Breast epithelium (tissue), 4 donors: Measurements from ENCODE around the gene CADPS2. TPM values are rescaled to one million over a fixed set of nuclear protein-coding genes. Genes with fewer than 3 reads are reported as not detected.

Source experiments
- DNase-seq, 2 donors: peaks; one replicate each; pipeline ENCODE4 v3.0.0-alpha.2; 2019; ENCODE audit warnings: low spot score in 2 of 2
- H3K27ac ChIP-seq, 2 donors: fragments of 200-600 bp; sonication (generic) in 1 of 2; one replicate each; pipeline ENCODE4 v1.5.1; 2016 to 2019; ENCODE audit warnings: mild to moderate bottlenecking in 1 of 2
- H3K27me3 ChIP-seq, 2 donors: fragments of 200-600 bp; sonication (generic) in 1 of 2; one replicate each; pipeline versions ENCODE4 v1.5.1 to v1.6.0; 2017 to 2019; ENCODE audit warnings: control low read depth in 1 of 2, mild to moderate bottlenecking in 1 of 2
- H3K36me3 ChIP-seq: fragments of 200-600 bp; one replicate; pipeline ENCODE4 v1.5.1; 2019
- H3K4me1 ChIP-seq, 2 donors: fragments of 200-600 bp; sonication (generic); one replicate each; pipeline ENCODE4 v1.5.1; 2016 to 2019; ENCODE audit warnings: control low read depth in 1 of 2
- H3K4me3 ChIP-seq, 3 donors: fragments of 200-600 bp; sonication (generic); 1 replicate in 2 of 3; 2 replicates in 1 of 3; pipeline ENCODE4 v1.5.1; 2016 to 2019; ENCODE audit warnings: mild to moderate bottlenecking in 3 of 3, moderate library complexity in 2 of 3
- H3K9me3 ChIP-seq, 2 donors: fragments of 200-600 bp; sonication (generic) in 1 of 2; one replicate each; pipeline ENCODE4 v1.5.1; 2016 to 2019; ENCODE audit warnings: control low read depth in 1 of 2
- CTCF ChIP-seq, 3 donors: fragments of 450-650 bp; IDR thresholded peaks; one replicate each; pipeline ENCODE4 v1.5.1; 2016 to 2017; ENCODE audit warnings: antibody characterized with exemption in 3 of 3, mild to moderate bottlenecking in 3 of 3, moderate library complexity in 3 of 3
- POLR2A ChIP-seq: fragments of 450-650 bp; IDR thresholded peaks from one replicate; pipeline ENCODE4 v1.6.1; 2016; ENCODE audit warnings: antibody characterized with exemption, mild to moderate bottlenecking, moderate library complexity
- POLR2AphosphoS5 ChIP-seq, 3 donors: sonication (generic); formaldehyde crosslinking; IDR thresholded peaks; one replicate each; pipeline ENCODE4 v1.6.1; 2017; ENCODE audit warnings: antibody characterized with exemption in 3 of 3
- intact Hi-C: fragments of 100-400 bp; cut with DNase I; formaldehyde crosslinking; loops from one replicate; pipeline ENCODE4 v1.15.1; 2023; ENCODE audit warnings: low total_unique reads
- total RNA-seq, 3 donors: library from RNA; depleted of rRNA; stranded (reverse); fragments of >200 nt; gene quantifications; one replicate each; pipeline ENCODE4 v1.1.0, GENCODE V29; 2016

The CADPS2 gene
- total RNA-seq, 3 donors from 2014 or later: 12.3 to 67.5 (median 66.5) TPM

- TF ChIP-seq POLR2A (no peak), POLR2AphosphoS5 (IDR thresholded peaks at IDR 0.05) (no peak), CTCF (IDR thresholded peaks at IDR 0.05) (no peak)
- Histone ChIP-seq H3K27me3 (no peaks in the 10 kb centered on the region), H3K27ac (no peak overlapping the region), H3K4me3 (no peak overlapping the region), H3K9me3 (no peaks in the 10 kb centered on the region), H3K4me1 (no peaks in the 10 kb centered on the region), H3K36me3 (no peaks in the 10 kb centered on the region)
- no peak for DNase-seq
- intact Hi-C loops: no loop called here
Observed at GRCh38 chr7:122628651-122629411, 257.4 kb downstream of the CADPS2 start.

- Histone ChIP-seq H3K27me3 (no peaks in the 10 kb centered on the region), H3K36me3 (no peaks in the 10 kb centered on the region), H3K4me1 (no peaks in the 10 kb centered on the region), H3K9me3 (no peaks in the 10 kb centered on the region), H3K4me3 (no peak overlapping the region), H3K27ac (no peak overlapping the region)
- no peak for TF ChIP-seq POLR2A
- TF ChIP-seq CTCF (IDR thresholded peaks at IDR 0.05): no peak
- no peak for DNase-seq
- intact Hi-C loops: no loop called here
Observed at GRCh38 chr7:122626785-122627184, 259.5 kb downstream of the CADPS2 start.

DNA sequence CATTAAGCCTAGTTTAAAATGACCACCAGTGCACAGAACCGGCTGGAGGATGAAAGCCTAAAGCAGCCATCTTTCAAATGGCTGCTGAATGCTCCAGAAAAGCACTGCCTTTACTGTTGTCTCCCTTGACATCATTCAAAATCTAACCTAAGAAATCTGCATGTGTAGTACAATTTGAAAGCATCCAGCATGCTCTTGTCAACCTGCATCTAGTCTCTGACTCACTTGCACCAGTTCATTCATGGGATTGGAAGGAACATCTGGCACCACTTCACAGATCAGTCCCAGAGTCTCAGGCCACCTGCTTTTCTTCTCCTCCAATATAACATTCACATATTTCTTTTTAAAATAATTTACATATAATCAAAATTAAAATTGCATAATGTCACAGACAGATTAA, 263.6 kb downstream of the CADPS2 start:
- no peak overlapping the region for H3K4me3 ChIP-seq
- no peaks in the 10 kb centered on the region for H3K9me3 ChIP-seq
- no peaks in the 10 kb centered on the region for H3K36me3 ChIP-seq
- no peak for TF ChIP-seq CTCF (IDR thresholded peaks at IDR 0.05)
- TF ChIP-seq POLR2A: no peak
- no peak for TF ChIP-seq POLR2AphosphoS5 (IDR thresholded peaks at IDR 0.05)
- DNase-seq: no peak
- H3K4me1 ChIP-seq: no peaks in the 10 kb centered on the region
- no peaks in the 10 kb centered on the region for H3K27me3 ChIP-seq
- intact Hi-C loops: no loop called here
- no peak overlapping the region for H3K27ac ChIP-seq

- TF ChIP-seq POLR2AphosphoS5 (IDR thresholded peaks at IDR 0.05) (no peak), POLR2A (no peak), CTCF (IDR thresholded peaks at IDR 0.05) (no peak)
- H3K9me3 ChIP-seq: no peaks in the 10 kb centered on the region
- no peaks in the 10 kb centered on the region for H3K4me1 ChIP-seq
- no peaks in the 10 kb centered on the region for H3K36me3 ChIP-seq
- no peaks in the 10 kb centered on the region for H3K27me3 ChIP-seq
- H3K27ac ChIP-seq: no peak overlapping the region
- intact Hi-C loops: no loop called here
- no peak for DNase-seq
- H3K4me3 ChIP-seq: no peak overlapping the region
Observed at GRCh38 chr7:122619664-122620063, 266.6 kb downstream of the CADPS2 start.

DNA sequence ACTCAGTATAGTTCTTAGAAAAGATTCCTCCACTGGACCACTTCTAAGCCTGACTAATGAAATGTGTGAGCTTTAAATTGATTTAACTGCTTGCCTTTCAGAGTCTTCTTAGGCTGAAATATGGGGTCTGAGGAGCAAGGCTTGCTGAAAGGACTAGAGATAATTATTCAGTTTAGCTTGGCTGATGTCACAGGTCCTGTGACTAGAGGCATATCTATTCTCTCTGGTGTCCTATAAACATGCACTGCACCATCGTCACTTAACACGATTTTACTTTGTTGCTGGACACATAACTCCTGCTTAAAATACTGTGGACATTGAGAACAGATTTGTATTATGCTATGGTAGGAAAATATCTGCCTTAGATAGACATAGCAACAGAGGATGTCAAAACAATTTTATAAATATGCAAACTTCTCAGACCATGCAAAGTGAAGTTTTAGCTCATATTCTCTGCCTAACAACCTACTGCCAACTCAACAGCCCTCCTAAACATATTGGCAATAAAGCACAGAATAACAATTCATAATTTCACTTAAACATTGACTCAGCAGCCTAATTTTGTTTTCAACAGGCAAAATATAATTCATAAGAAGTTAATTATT, 267.6 kb downstream of the CADPS2 start:
- intact Hi-C loops: no loop called here
- Histone ChIP-seq H3K27ac (no peak overlapping the region), H3K9me3 (no peaks in the 10 kb centered on the region), H3K4me3 (no peak overlapping the region), H3K27me3 (no peaks in the 10 kb centered on the region), H3K4me1 (no peaks in the 10 kb centered on the region), H3K36me3 (no peaks in the 10 kb centered on the region)
- DNase-seq: no peak
- TF ChIP-seq CTCF (IDR thresholded peaks at IDR 0.05): no peak
- no peak for TF ChIP-seq POLR2AphosphoS5 (IDR thresholded peaks at IDR 0.05)
- TF ChIP-seq POLR2A: no peak
